Mesendoderm (in vitro differentiated cells): ENCODE results near the gene ROBO4.
A peak's percentile ranks its signal among the peaks of the same experiment; 100 is the strongest.

Source experiments
- DNase-seq: peaks from one replicate; pipeline ENCODE4 v3.0.0; 2013
- H2AK5ac ChIP-seq: 2 replicates; pipeline ENCODE4 v1.6.1; 2013; ENCODE audit warnings: low read length, inconsistent platforms
- H2BK120ac ChIP-seq: 2 replicates; pipeline ENCODE4 v1.6.1; 2013; ENCODE audit warnings: low read depth, mild to moderate bottlenecking, low read length, moderate library complexity, mixed read lengths
- H2BK15ac ChIP-seq: replicated peaks from 2 replicates; pipeline ENCODE4 v1.6.1; 2013; ENCODE audit warnings: low read depth, mild to moderate bottlenecking, moderate library complexity
- H2BK5ac ChIP-seq: 2 replicates; pipeline ENCODE4 v1.6.1; 2013; ENCODE audit warnings: low read length, inconsistent platforms
- H3K18ac ChIP-seq: 2 replicates; pipeline ENCODE4 v1.6.1; 2013; ENCODE audit warnings: mild to moderate bottlenecking, low read length, mixed read lengths
- H3K23ac ChIP-seq: one replicate; pipeline ENCODE4 v1.6.1; 2013; ENCODE audit warnings: low read length
- H3K27ac ChIP-seq: 2 replicates; pipeline ENCODE4 v1.5.1; 2013; ENCODE audit warnings: low read depth, mild to moderate bottlenecking, inconsistent platforms, low read length, moderate library complexity
- H3K27me3 ChIP-seq: 2 replicates; pipeline ENCODE4 v1.6.1; 2013; ENCODE audit warnings: low read length, control low read depth, mild to moderate bottlenecking, inconsistent platforms; ENCODE audit not compliant: insufficient read depth, poor library complexity
- H3K36me3 ChIP-seq: 2 replicates; pipeline ENCODE4 v1.6.1; 2013; ENCODE audit warnings: low read length, inconsistent platforms; ENCODE audit not compliant: control insufficient read depth, insufficient read depth
- H3K4ac ChIP-seq: one replicate; pipeline ENCODE4 v1.6.1; 2013; ENCODE audit warnings: low read depth, mild to moderate bottlenecking, low read length, moderate library complexity
- H3K4me1 ChIP-seq: 2 replicates; pipeline ENCODE4 v1.6.1; 2013; ENCODE audit warnings: low read depth, low read length, inconsistent platforms; ENCODE audit not compliant: control insufficient read depth
- H3K4me2 ChIP-seq: 2 replicates; pipeline ENCODE4 v1.6.1; 2013; ENCODE audit warnings: low read length
- H3K4me3 ChIP-seq: 2 replicates; pipeline ENCODE4 v1.5.1; 2013; ENCODE audit warnings: mild to moderate bottlenecking, low read length
- H3K56ac ChIP-seq: one replicate; pipeline ENCODE4 v1.6.1; 2013; ENCODE audit warnings: low read length
- H3K79me1 ChIP-seq: 2 replicates; pipeline ENCODE4 v1.6.1; 2013; ENCODE audit warnings: low read length, inconsistent platforms
- H3K79me2 ChIP-seq: 2 replicates; pipeline ENCODE4 v1.6.1; 2013; ENCODE audit warnings: mild to moderate bottlenecking, low read length; ENCODE audit not compliant: control insufficient read depth, insufficient read depth
- H3K9ac ChIP-seq: 2 replicates; pipeline ENCODE4 v1.6.1; 2013; ENCODE audit warnings: low read length, inconsistent platforms
- H4K5ac ChIP-seq: one replicate; pipeline ENCODE4 v1.6.1; 2013; ENCODE audit warnings: low read length
- H4K8ac ChIP-seq: one replicate; pipeline ENCODE4 v1.6.1; 2013; ENCODE audit warnings: low read depth, mild to moderate bottlenecking, control low read depth, low read length, moderate library complexity
- WGBS: extraction: QIAGEN DNeasy Blood & Tissue Kit; methylation state at CpG from one replicate; pipeline ENCODE4 v1.1.7; 2013; ENCODE audit warnings: low lambda C conversion rate, missing lambda C conversion rate; ENCODE audit not compliant: insufficient coverage; ENCODE audit errors: extremely low coverage; 5-methylcytosine and 5-hydroxymethylcytosine counted together

The ROBO4 gene

DNA sequence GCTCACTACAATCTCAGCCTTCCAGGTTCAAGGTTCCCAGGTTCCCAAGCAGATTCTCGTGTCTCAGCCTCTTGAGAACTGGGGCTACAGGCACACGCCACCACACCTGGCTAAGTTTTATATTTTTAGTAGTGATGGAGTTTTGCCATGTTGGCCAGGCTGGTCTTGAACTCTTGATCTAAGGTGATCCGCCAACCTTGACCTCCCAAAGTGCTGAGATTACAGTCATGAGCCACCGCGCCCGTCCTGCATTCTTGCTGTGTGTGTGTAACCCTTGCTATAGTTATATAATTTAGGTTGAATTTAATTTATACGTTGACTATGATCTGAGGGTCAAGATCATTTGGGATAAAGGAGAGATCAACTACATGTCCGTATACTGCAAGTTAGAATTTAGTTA, 61.7 kb downstream of the ROBO4 start:
- Histone ChIP-seq H3K18ac (no peak overlapping the region), H3K79me2 (no peaks in the 10 kb centered on the region), H3K4me2 (no peak overlapping the region), H3K9ac (no peak overlapping the region), H2BK15ac (no peak overlapping the region), H3K56ac (peak overlapping the region; percentile 7), H3K4me3 (no peak overlapping the region), H3K27ac (no peak overlapping the region), H4K8ac (no peak overlapping the region), H3K79me1 (no peaks in the 10 kb centered on the region), H3K36me3 (no peaks in the 10 kb centered on the region), H3K4ac (no peak overlapping the region), H3K27me3 (peaks cover 31% of the 10 kb centered on the region), H2BK120ac (no peak overlapping the region), H4K5ac (no peak overlapping the region), H3K23ac (no peak overlapping the region), H3K4me1 (peaks cover 5% of the 10 kb centered on the region), H2AK5ac (no peak overlapping the region), H2BK5ac (no peak overlapping the region)
- DNase-seq = no peak
- no CpG with 5 or more reads among the region's 8 CpGs for WGBS

DNA sequence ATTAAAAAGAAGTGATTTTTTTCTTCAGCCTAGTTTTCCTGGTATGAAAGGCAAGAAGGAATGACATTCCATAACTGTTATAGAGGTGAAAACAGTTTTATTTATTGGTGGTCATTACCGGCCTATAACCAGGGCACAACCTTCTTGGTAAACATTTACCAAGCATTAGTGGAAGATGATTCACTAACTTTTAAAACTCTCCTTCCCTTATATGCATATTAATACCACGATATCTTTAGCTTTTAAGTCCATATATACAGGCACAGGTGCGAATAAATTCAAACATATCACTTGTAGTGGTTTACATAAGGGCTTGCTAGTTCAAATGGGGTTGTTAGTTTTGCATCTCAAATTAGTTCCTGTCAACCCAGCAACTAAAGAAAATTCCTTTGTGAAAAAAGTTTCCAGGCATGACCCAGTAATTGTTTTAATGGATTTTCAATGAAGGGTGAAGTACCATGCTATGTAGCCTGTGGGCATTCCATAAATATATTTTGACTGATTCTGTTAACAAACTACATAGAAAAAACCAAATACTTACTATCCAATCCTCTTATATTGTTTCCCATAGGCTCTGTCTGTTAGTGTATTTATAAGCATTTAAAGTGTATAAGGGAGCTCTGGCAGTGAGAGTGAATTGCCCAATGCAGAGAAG, 63.0 kb downstream of the ROBO4 start:
- Histone ChIP-seq H3K27ac (no peak overlapping the region), H2BK120ac (no peak overlapping the region), H2BK15ac (no peak overlapping the region), H2BK5ac (no peak overlapping the region), H4K5ac (no peak overlapping the region), H3K9ac (no peak overlapping the region), H3K4me2 (no peak overlapping the region), H3K79me2 (no peaks in the 10 kb centered on the region), H2AK5ac (no peak overlapping the region), H3K23ac (no peak overlapping the region), H3K4me3 (no peak overlapping the region), H3K18ac (no peak overlapping the region), H3K79me1 (no peaks in the 10 kb centered on the region), H3K36me3 (no peaks in the 10 kb centered on the region), H3K27me3 (peaks cover 21% of the 10 kb centered on the region), H4K8ac (no peak overlapping the region), H3K4ac (no peak overlapping the region), H3K4me1 (peaks cover 5% of the 10 kb centered on the region), H3K56ac (no peak overlapping the region)
- WGBS = 100% methylated on average over 1 of the region's 3 CpGs
- DNase-seq = no peak
